Endothelial cell of umbilical vein (primary cell): ENCODE measurements around the gene KIF25. TPM values are rescaled to one million over a fixed set of nuclear protein-coding genes. Genes with fewer than 3 reads are reported as not detected.

Experiments
- BruUV-seq: library from RNA; stranded (reverse); fragments of 400-500 nt; replicated peaks from 2 replicates; lab custom pipeline; 2021; lab: Mats Ljungman, UMichigan
- CTCF ChIA-PET: fragments of 300-600, 350-600 bp; sonication (Branson Sonifier 250); formaldehyde crosslinking; loops from one replicate; lab custom pipeline; 2021; ENCODE audit warnings: antibody characterized with exemption, inconsistent platforms; lab: Charles Lee
- POLR2A ChIA-PET: fragments of 300-600, 350-600 bp; sonication (Branson Sonifier 250); formaldehyde crosslinking; loops from one replicate; lab custom pipeline; 2021; ENCODE audit warnings: antibody characterized with exemption, inconsistent platforms; lab: Charles Lee
- DNase-seq: peaks from one replicate; pipeline ENCODE4 v3.0.0-alpha.2; 2011; ENCODE audit warnings: low read depth, low spot score
- FAIRE-seq: peaks from 2 replicates; lab custom pipeline; 2011; peaks lifted over from hg19 to GRCh38; lab: Jason Lieb, UNC
- H2AFZ ChIP-seq: 2 replicates; pipeline ENCODE4 v1.6.0; 2012; ENCODE audit warnings: low read depth, low read length, control low read depth, inconsistent platforms
- H3K27ac ChIP-seq: 2 replicates; pipeline ENCODE4 v1.5.1; 2011; ENCODE audit warnings: low read depth, mild to moderate bottlenecking, control low read depth, low read length, moderate library complexity; ENCODE audit not compliant: insufficient read depth
- H3K27me3 ChIP-seq, 2 experiments: 2 replicates each; pipeline versions ENCODE4 v1.6.0 to v1.6.1; 2011; ENCODE audit warnings: low read length in 2 of 2, mixed read lengths in 1 of 2; ENCODE audit not compliant: control insufficient read depth in 2 of 2, insufficient read depth in 2 of 2
- H3K36me3 ChIP-seq, 2 experiments: 2 replicates in 1 of 2; 3 replicates in 1 of 2; pipeline ENCODE4 v1.5.1; 2011; ENCODE audit warnings: low read length in 2 of 2, mild to moderate bottlenecking in 1 of 2, moderate library complexity in 1 of 2; ENCODE audit not compliant: control insufficient read depth in 2 of 2, insufficient read depth in 2 of 2; ENCODE audit errors: extremely low read depth in 1 of 2
- H3K4me1 ChIP-seq: 3 replicates; pipeline ENCODE4 v1.5.1; 2011; ENCODE audit warnings: mild to moderate bottlenecking, low read length; ENCODE audit not compliant: control insufficient read depth, insufficient read depth; ENCODE audit errors: extremely low read depth
- H3K4me2 ChIP-seq: 2 replicates; pipeline ENCODE4 v1.6.1; 2011; ENCODE audit warnings: low read length, control low read depth, mixed read lengths; ENCODE audit not compliant: insufficient read depth
- H3K4me3 ChIP-seq, 3 experiments: fragments of 200-600 bp in 1 of 3; sonication (generic), shearing (Covaris generic) in 1 of 3; replicated peaks in 1 of 3; 2 replicates each; pipeline ENCODE4 v1.5.1; 2011 to 2016; ENCODE audit warnings: control low read depth in 3 of 3, low read length in 3 of 3, mild to moderate bottlenecking in 2 of 3, inconsistent platforms in 1 of 3, low read depth in 1 of 3, moderate library complexity in 1 of 3; ENCODE audit not compliant: insufficient read depth in 1 of 3
- H3K79me2 ChIP-seq: 2 replicates; pipeline ENCODE4 v1.6.0; 2012; ENCODE audit warnings: low read length, inconsistent platforms; ENCODE audit not compliant: control insufficient read depth, insufficient read depth
- H3K9ac ChIP-seq: replicated peaks from 2 replicates; pipeline ENCODE3; 2011; ENCODE audit warnings: low read length, control low read depth; ENCODE audit not compliant: insufficient read depth; ENCODE audit errors: extremely low read depth
- H3K9me1 ChIP-seq: replicated peaks from 3 replicates; pipeline ENCODE4 v1.6.0; 2011; ENCODE audit warnings: mild to moderate bottlenecking, low read length; ENCODE audit not compliant: control insufficient read depth, insufficient read depth; ENCODE audit errors: extremely low read depth
- H3K9me3 ChIP-seq: replicated peaks from 2 replicates; pipeline ENCODE4 v1.5.1; 2012; ENCODE audit warnings: low read length, inconsistent platforms; ENCODE audit not compliant: control insufficient read depth, insufficient read depth
- H4K20me1 ChIP-seq: replicated peaks from 2 replicates; pipeline ENCODE3; 2011; ENCODE audit warnings: mild to moderate bottlenecking, low read length; ENCODE audit not compliant: control insufficient read depth, insufficient read depth; ENCODE audit errors: extremely low read depth
- CTCF ChIP-seq, 2 donors: IDR thresholded peaks; 1 replicate in 1 of 2; 2 replicates in 1 of 2; pipeline ENCODE4 v1.5.1; 2011; ENCODE audit warnings: low read length in 2 of 2, mild to moderate bottlenecking in 2 of 2, moderate library complexity in 2 of 2, control low read depth in 1 of 2, inconsistent platforms in 1 of 2, low read depth in 1 of 2; ENCODE audit not compliant: insufficient read depth in 1 of 2; ENCODE audit errors: extremely low read depth in 1 of 2
- EZH2 ChIP-seq: IDR thresholded peaks from 2 replicates; pipeline ENCODE4 v1.6.1; 2012; ENCODE audit warnings: borderline replicate concordance, low read depth, mild to moderate bottlenecking, moderate library complexity, low read length, inconsistent platforms; ENCODE audit not compliant: severe bottlenecking
- FOS ChIP-seq: IDR thresholded peaks from 2 replicates; pipeline ENCODE4 v1.6.1; 2011; ENCODE audit warnings: mild to moderate bottlenecking, low read length, moderate library complexity, borderline replicate concordance; ENCODE audit not compliant: insufficient read depth
- GATA2 ChIP-seq: IDR thresholded peaks from 2 replicates; pipeline ENCODE4 v1.7.0; 2011; ENCODE audit warnings: low read depth, mild to moderate bottlenecking, moderate library complexity, mixed read lengths, low read length; ENCODE audit not compliant: insufficient read length, insufficient read depth
- JUN ChIP-seq: IDR thresholded peaks from 2 replicates; pipeline ENCODE4 v1.6.1; 2011; ENCODE audit warnings: borderline replicate concordance, low read depth; ENCODE audit not compliant: insufficient read length, insufficient read depth
- MAX ChIP-seq: IDR thresholded peaks from 2 replicates; pipeline ENCODE4 v1.6.1; 2011; ENCODE audit not compliant: insufficient read depth, insufficient read length
- MYC ChIP-seq: IDR thresholded peaks from one replicate; pipeline ENCODE4 v1.6.1; 2011; ENCODE audit warnings: mild to moderate bottlenecking, low read depth, low read length
- POLR2A ChIP-seq: IDR thresholded peaks from 2 replicates; pipeline ENCODE4 v1.6.1; 2012; ENCODE audit warnings: low read depth, mild to moderate bottlenecking, control low read depth, low read length
- POLR2AphosphoS5 ChIP-seq: IDR thresholded peaks from 2 replicates; pipeline ENCODE4 v1.6.1; 2012; ENCODE audit warnings: low read depth, mild to moderate bottlenecking, control low read depth, low read length, moderate library complexity; ENCODE audit not compliant: insufficient read depth
- dilution Hi-C: fragments of 300-500 bp; cut with MboI; formaldehyde crosslinking; loops from one replicate; pipeline ENCODE4 v1.15.0; 2019; ENCODE audit warnings: low sequenced_read_pairs; ENCODE audit not compliant: extremely low pct_ligation_motif_present
- intact Hi-C: fragments of 100-400 bp; cut with micrococcal nuclease; formaldehyde crosslinking; loops from one replicate; pipeline ENCODE4 v1.10.0; 2022
- polyA plus RNA-seq, 4 experiments: library from polyadenylated mRNA; depleted of rRNA in 3 of 4; stranded (reverse) in 3 of 4; unstranded in 1 of 4; fragments of >200 nt; gene quantifications; 2 replicates each; pipeline versions ENCODE4 v1.2.1 to v1.2.3, GENCODE V29; 2011 to 2012; ENCODE audit warnings: missing spikeins in 1 of 4
- total RNA-seq: library from RNA; stranded (reverse); gene quantifications from 2 replicates; pipeline ENCODE4 v1.2.3, GENCODE V29; 2021

KIF25 gene
- total and polyA plus RNA-seq, 2 donors (not counting 3 experiments of a cell fraction or from before 2014, with no cell fraction given) = not detected

GRCh38 chr6:168049277-168049676 lies 51.8 kb downstream of the KIF25 start:
- H3K27ac ChIP-seq = no peak overlapping the region
- H4K20me1 ChIP-seq = no peaks in the 10 kb centered on the region
- H2AFZ ChIP-seq = no peak overlapping the region
- dilution Hi-C loops (no loop called here), intact Hi-C loops (no loop called here)
- H3K36me3 ChIP-seq = no peaks in the 10 kb centered on the region
- TF ChIP-seq FOS (no peak), POLR2A (no peak), EZH2 (no peak), MYC (no peak), GATA2 (no peak), CTCF (IDR thresholded peaks at IDR 0.05; ENCODE audit: extremely low read depth in 1 of 2, insufficient read depth in 1 of 2, low read depth in 1 of 2, low read length in 2 of 2) (no peak), MAX (no peak), JUN (no peak), POLR2AphosphoS5 (no peak)
- H3K4me3 ChIP-seq = no peak overlapping the region
- H3K9me3 ChIP-seq = no peaks in the 10 kb centered on the region
- H3K27me3 ChIP-seq = no peaks in the 10 kb centered on the region
- H3K4me2 ChIP-seq = no peak overlapping the region
- no TSS peak for BruUV-seq
- no peaks in the 10 kb centered on the region for H3K9me1 ChIP-seq
- DNase-seq (no peak), FAIRE-seq (no peak)
- H3K9ac ChIP-seq = no peak overlapping the region
- no peaks in the 10 kb centered on the region for H3K79me2 ChIP-seq
- CTCF ChIA-PET = no interaction called here
- POLR2A ChIA-PET = no interaction called here
- H3K4me1 ChIP-seq = no peaks in the 10 kb centered on the region
